Tibial artery (tissue), 4 donors: Measurements from ENCODE around the gene RTL10.

Source experiments
- DNase-seq, 2 donors: peaks; one replicate each; pipeline ENCODE4 v3.0.0-alpha.2; 2019
- H3K27ac ChIP-seq, 2 donors: fragments of 200-600 bp; sonication (generic) in 1 of 2; 1 replicate in 1 of 2; 2 replicates in 1 of 2; pipeline ENCODE4 v1.5.1; 2018 to 2019; ENCODE audit warnings: mild to moderate bottlenecking in 1 of 2
- H3K27me3 ChIP-seq, 2 donors: fragments of 200-600 bp; sonication (generic) in 1 of 2; one replicate each; pipeline versions ENCODE4 v1.5.1 to v1.6.0; 2016 to 2019
- H3K36me3 ChIP-seq, 3 donors: fragments of 200-600 bp; sonication (generic) in 2 of 3; one replicate each; pipeline ENCODE4 v1.5.1; 2016 to 2019; ENCODE audit warnings: mild to moderate bottlenecking in 2 of 3
- H3K4me1 ChIP-seq, 4 donors: fragments of 200-600 bp; sonication (generic) in 2 of 4; 1 replicate in 3 of 4; 2 replicates in 1 of 4; pipeline ENCODE4 v1.5.1; 2016 to 2019
- H3K4me3 ChIP-seq, 2 donors: fragments of 200-600 bp; sonication (generic) in 1 of 2; 1 replicate in 1 of 2; 2 replicates in 1 of 2; pipeline ENCODE4 v1.5.1; 2018 to 2019; ENCODE audit warnings: mild to moderate bottlenecking in 2 of 2
- H3K9me3 ChIP-seq, 3 donors: fragments of 200-600 bp; sonication (generic) in 1 of 3; one replicate each; pipeline ENCODE4 v1.5.1; 2016 to 2019
- CTCF ChIP-seq, 2 experiments: fragments of 200-600 bp in 1 of 2; fragments of 450-650 bp in 1 of 2; IDR thresholded peaks; one replicate each; pipeline ENCODE4 v1.5.1; 2017 to 2019; ENCODE audit warnings: antibody characterized with exemption in 2 of 2, mild to moderate bottlenecking in 1 of 2, moderate library complexity in 1 of 2
- intact Hi-C: fragments of 100-400 bp; cut with DNase I; formaldehyde crosslinking; loops from one replicate; pipeline ENCODE4 v1.15.0; 2023; ENCODE audit warnings: low total_unique reads

Gene RTL10

GRCh38 chr22:19901577-19902244 lies 47.0 kb upstream of the RTL10 start:
- Histone ChIP-seq H3K4me3 (no peak overlapping the region), H3K36me3 (peaks cover 12 to 91% (median 41%) of the 10 kb centered on the region in 3 donors), H3K4me1 (no peaks in the 10 kb centered on the region), H3K9me3 (no peaks in the 10 kb centered on the region), H3K27me3 (no peaks in the 10 kb centered on the region), H3K27ac (no peak overlapping the region)
- TF ChIP-seq CTCF (IDR thresholded peaks at IDR 0.05), result no peak
- no peak for DNase-seq
- intact Hi-C loops, result no loop called here

- no peak for DNase-seq
- Histone ChIP-seq H3K27me3 (no peaks in the 10 kb centered on the region), H3K27ac (no peak overlapping the region), H3K4me1 (no peaks in the 10 kb centered on the region), H3K36me3 (peaks cover 7 to 90% (median 33%) of the 10 kb centered on the region in 3 donors), H3K4me3 (no peak overlapping the region), H3K9me3 (no peaks in the 10 kb centered on the region)
- TF ChIP-seq CTCF (IDR thresholded peaks at IDR 0.05), result no peak
- intact Hi-C loops, result no loop called here
Observed at GRCh38 chr22:19900707-19901436, 46.2 kb upstream of the RTL10 start.

GRCh38 chr22:19898831-19899567 lies 44.3 kb upstream of the RTL10 start:
- TF ChIP-seq CTCF (IDR thresholded peaks at IDR 0.05), result no peak
- H3K36me3 ChIP-seq, result peaks cover 16 to 92% (median 41%) of the 10 kb centered on the region in 3 donors
- H3K27me3 ChIP-seq, result no peaks in the 10 kb centered on the region
- intact Hi-C loops, result no loop called here
- DNase-seq, result no peak
- no peak overlapping the region for H3K27ac ChIP-seq
- no peaks in the 10 kb centered on the region for H3K4me1 ChIP-seq
- no peak overlapping the region for H3K4me3 ChIP-seq
- no peaks in the 10 kb centered on the region for H3K9me3 ChIP-seq

GRCh38 chr22:19898145-19898544 lies 43.5 kb upstream of the RTL10 start:
- H3K4me3 ChIP-seq, result no peak overlapping the region
- intact Hi-C loops, result no loop called here
- H3K9me3 ChIP-seq, result no peaks in the 10 kb centered on the region
- no peak overlapping the region for H3K27ac ChIP-seq
- no peak for DNase-seq
- peaks cover 16 to 95% (median 50%) of the 10 kb centered on the region in 3 donors for H3K36me3 ChIP-seq
- H3K4me1 ChIP-seq, result no peaks in the 10 kb centered on the region
- no peaks in the 10 kb centered on the region for H3K27me3 ChIP-seq
- TF ChIP-seq CTCF (IDR thresholded peaks at IDR 0.05), result no peak

GRCh38 chr22:19897726-19898125 lies 43.1 kb upstream of the RTL10 start:
- no peak for TF ChIP-seq CTCF (IDR thresholded peaks at IDR 0.05)
- Histone ChIP-seq H3K27me3 (no peaks in the 10 kb centered on the region), H3K36me3 (peaks cover 14 to 96% (median 53%) of the 10 kb centered on the region in 3 donors), H3K4me1 (no peaks in the 10 kb centered on the region), H3K4me3 (no peak overlapping the region), H3K27ac (no peak overlapping the region), H3K9me3 (no peaks in the 10 kb centered on the region)
- intact Hi-C loops, result no loop called here
- DNase-seq, result no peak
